Germinal center (tissue), 1 donor: Measurements from ENCODE around the gene STAG1.
A peak's percentile ranks its signal among the peaks of the same experiment; 100 is the strongest.
"Not testable (repeated sequence)": the region's sequence is repeated elsewhere in the genome, so short reads cannot be mapped to it uniquely, and the experiment has no call there.

ENCODE experiments used
- DNase-seq: peaks from one replicate; pipeline ENCODE4 v3.0.0; 2012; ENCODE audit warnings: mixed read lengths, low spot score

The STAG1 gene

DNA sequence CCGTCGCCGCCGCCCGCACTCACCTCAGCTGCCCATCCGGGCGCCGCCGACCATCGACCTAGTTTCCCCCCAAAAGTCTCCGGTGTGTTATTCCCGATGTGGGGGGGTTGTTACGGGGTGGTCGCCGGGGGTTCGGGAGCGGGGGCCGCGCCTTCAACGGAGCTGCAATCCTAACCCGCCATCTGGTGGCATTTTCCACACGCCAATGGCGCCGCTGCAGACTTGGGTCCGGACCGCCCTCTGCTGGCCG, at the start of gene STAG1:
Gene STAG1, minus strand, starts transcription at position 207 of the 250 bp plus-strand sequence. CDS start 121,480 bp downstream, outside the sequence.
- no peak for DNase-seq

DNA sequence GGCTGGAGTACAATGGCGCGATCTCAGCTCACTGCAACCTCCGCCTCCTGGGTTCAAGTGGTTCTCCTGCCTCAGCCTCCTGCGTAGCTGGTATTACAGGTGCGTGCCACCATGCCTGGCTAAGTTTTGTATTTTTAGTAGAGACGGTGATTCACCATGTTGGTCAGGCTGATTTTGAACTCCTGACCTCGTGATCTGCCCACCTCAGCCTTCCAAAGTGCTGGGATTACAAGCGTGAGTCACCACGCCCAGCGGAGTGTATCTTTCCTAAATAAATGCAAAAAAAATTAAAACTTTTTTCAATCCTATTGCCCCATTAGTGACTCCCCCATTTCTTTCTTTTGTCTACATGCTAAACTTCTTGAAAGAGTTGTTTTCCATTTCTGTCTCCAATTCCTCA, 49.0 kb upstream of the STAG1 start:
- DNase-seq, result not testable (repeated sequence)

DNA sequence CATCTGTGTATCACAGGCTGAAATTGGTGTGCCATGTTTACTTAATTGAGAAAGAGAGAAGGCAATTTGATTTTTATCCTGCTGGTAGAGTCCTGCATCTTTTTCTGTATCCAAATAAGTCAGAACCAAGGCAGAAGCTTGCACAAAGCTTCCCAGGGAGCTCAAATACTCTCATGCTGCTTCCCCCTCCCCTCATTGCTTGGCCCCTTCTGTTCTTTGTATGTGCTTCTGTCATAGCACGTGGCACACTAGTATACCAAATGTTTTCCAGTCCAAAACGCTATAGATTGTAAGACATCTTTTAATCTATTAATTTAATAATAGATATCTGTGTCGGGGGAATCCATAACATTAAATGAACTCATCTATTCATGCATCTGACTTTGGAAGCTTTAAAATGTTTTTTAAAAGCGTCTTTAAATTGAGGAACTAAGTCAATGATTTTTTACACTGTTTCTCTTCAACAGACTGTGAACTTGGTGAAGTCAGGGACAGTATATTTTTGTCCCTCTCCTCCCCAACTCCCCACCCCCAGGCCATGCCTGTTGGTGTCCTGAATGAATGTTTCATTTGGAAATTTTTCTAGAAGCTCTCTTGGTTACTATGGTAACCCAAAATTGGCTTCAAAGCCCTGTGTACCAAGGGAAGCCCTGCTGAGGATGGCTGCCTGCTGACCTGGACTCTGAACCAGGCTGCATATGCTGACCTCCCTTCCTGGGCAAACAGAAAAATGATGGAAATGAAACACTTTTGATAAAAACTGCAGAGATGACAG, 40.6 kb upstream of the STAG1 start:
- no peak for DNase-seq

DNA sequence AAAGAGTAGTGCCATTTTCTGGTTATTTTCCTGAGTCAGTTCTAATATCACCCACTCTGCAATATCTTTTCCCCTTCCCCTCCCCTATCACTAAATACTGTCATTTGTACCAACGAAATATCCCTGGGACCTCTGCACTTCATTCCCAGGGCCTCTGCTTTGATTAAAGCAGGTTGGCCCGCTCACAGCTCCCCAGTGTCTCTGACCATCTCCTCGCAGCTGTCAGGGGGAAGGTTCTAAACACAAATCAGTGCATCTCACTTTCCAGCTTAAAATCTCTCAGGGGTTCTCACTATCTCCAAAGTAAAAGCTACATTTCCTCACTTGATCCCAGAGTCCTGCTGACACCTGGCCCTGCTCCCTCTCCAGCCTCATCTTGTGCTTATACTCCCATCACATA, 38.6 kb upstream of the STAG1 start:
- DNase-seq, result no peak

DNA sequence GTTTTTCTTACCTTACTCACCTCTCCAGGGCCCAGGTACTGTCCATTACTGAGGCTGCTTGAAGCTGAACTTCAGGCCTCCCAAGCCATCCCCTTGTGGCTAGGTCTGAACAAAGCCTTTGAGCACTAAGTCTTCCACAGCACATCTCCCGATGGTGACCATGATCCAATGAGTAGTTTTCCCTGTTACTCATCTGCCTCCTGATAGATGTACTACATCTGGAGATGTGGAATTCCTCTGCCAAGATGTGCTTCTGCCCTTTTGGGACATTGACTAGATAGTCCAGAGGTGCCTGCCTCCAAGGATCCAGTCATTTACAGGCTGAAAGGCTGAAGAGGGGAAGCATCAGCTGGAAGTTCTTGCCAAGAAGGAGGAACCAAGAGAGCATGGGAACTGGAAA, 37.8 kb upstream of the STAG1 start:
- no peak for DNase-seq

DNA sequence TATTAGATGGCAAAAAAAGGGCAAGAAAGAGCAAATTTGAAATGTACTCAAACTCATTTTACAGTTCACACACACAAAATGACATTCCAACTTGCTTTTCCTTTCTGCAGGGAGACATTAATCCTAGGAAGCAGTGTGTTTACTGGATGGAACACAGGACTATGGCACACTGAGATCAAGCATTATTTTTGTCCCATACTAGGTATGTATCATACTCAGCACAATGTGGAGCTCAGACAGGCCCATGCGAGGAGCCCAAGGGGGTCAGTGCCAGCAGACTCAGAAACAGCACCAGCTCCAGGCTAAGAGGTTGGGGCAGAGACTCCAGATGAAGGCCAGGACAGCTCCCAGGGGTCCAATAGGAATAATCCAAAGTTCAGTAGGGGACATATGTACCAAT, 36.0 kb upstream of the STAG1 start:
- DNase-seq, result no peak

DNA sequence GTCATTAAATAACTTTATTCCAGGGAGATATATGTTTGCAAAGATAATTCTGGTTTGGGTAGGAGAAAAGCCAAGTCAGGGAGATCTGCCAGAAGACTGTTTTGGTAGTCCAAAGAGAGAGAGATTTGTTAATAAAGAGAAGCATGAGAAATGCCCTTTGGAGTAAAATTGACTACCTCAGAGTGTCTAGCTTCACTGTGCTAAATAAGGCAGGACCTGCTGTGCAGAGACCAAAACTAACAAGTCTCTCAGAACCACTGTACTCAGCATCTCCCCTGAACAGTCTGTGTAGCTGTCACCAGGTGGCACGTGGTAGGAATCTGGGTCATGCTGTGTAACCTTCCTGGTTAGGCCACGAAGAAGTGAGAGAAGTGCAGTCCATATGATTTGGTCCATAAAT, 35.2 kb upstream of the STAG1 start:
- peak; percentile 8 for DNase-seq

DNA sequence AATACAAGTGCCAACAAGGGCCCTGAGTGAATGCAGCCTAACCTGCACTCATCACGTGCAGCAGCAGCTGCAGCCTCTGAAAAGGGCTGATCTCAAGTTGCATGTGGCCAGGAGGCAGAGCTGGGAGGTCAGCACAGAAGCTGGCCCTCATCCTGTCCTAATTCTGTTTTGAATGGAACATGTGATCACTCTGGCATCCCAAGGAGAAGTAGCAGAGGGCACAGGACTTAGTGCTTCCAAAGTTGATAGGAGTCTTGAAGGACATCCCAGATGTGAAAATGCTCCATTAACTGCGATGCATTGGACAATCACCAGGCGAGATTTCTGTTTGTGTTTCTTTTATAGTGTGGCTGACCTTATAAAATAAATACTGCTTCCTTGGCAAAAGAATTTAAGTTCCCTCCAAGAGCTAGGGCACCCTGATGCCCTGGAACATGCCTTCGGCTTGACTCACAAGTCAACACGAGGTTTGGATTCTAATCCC, 31.6 kb upstream of the STAG1 start:
- DNase-seq, result no peak

DNA sequence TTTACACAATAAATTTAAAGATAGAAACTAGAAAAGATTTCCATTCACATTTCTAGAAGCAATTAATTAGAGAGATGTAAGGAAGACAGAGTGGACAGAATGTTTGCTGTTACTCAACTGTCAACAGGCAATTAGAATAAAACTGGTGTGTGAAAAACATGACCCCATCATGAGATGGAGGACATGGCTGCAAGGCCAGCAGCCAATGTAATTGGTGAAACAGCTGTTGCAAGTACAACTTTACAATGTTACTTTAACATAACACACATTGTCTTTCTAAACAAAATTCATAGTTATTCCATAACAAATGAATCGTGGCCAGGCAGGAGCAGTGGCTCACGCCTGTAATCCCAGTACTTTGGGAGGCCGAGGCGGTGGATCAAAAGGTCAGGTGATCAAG, 28.6 kb upstream of the STAG1 start:
- no peak for DNase-seq

DNA sequence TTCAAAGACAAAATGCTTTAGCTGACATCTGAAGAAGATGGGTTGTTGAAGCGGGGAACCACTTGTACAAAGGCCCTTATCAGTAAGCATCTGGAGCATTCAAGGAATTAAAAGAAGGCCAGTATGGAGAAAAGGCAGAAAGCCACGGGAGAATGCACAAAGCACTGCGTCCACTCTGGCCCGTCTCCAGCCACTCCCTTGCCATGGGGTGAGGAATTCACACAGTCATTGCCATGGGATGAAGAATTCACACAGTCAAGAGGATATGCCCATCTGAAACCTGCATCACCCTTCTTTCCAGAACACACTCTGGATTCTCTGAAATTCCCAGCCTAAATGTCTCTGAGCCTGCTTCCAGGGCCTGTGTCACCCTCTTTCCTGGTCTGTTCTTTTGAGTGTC, 26.7 kb upstream of the STAG1 start:
- DNase-seq, result no peak

DNA sequence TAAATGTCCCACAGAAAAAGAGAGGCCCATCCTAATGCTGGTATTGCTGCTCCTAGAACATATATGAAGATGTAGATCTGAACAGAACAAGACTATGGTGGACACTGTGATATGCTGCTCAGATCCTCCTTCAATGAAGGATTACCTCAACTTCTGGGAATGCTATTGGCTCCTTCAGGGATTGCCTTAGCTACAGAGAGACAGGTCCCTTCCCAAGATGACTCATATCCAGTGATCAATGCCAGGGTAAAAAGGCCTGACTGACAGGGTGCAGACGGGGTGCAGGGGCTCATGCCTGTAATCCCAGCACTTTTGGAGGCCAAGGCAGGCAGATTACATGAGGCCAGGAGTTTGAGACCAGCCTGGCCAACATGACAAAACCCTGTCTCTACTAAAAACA, 20.5 kb upstream of the STAG1 start:
- no peak for DNase-seq

DNA sequence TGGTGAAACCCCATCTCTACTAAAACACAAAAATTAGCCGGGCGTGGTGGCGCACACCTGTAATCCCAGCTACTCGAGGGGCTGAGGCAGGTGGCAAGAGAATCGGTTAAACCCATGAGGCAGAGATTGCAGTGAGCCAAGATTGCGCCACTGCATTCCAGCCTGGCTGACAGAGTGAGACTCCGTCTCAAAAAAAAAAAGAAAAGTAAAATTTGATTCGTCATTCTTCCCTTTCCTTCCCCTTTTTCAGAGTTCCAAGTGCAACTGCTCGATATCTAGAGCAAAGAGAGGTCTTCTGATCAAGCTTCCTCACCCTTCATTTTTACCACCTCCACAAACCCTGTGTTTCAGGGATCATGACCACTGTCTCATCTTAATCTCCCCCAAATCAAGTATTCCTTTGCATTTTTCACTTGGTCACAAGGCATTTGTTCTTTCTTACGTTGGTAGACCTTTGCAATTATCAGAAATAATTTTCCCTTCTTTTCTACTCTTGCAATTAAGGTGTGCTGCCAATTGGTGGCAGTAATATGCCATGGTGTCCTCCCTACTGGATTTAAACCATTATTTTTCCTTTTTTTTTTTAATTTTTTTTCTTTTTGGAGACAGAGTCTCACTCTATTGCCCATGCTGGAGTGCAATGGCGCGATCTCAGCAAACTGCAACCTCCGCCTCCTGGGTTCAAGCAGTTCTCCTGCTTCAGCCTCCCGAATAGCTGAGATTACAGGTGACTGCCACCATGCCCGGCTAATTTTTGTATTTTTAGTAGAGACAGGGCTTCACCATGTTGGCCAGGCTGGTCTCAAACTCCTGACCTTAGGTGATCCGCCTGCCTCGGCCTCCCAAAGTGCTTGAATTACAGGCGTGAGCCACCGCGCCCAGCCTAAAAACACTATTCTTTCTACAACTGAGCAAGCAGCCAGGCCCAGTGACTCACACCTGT, 6.3 kb upstream of the STAG1 start:
- not testable (repeated sequence) for DNase-seq

DNA sequence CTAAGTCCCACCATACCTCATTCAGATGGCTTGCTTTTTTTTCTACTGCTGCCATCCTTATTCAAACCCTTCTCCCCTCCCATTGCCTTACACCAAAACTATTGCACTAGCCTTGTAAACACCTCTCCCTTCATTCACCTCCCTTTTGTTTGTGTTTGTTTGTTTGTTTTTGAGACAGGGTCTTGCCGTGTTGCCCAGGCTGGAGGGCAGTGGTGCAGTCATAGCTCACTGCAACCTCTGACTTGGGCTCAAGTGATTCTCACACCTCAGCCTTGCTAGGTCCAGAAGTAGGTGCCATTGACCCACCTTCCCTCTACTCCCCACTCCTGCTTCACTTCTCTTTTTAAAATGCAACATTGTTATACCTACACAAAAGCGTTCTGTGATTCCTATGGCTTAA, 3.0 kb upstream of the STAG1 start:
- no peak for DNase-seq

DNA sequence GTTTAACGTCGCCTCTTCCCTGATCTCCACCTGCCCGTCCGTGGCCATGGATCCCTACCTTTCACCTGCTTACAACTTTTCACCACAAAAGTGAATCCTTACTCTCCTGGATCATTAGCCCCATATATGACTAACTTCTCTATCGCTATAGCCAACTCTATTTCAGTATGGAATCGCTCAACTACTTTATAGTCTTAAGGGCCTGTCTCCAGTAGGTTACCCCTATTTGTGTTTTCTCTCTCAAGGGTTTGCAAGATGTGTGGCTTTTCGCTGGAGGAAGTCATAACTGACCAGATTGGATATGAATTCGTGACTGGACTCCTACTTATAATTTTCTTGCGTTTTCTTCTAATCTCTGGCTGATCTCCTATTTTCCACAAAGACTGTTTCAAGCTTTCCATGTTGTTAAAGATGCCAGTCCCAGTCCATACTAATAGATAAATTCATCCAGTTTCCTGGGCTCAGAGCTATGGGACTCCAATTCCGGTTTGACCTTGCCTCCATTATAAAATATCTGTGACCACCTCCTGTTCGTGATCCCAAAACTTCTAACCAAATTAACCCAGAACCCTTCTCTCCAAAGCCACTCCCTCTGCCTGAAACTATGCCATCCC, 1.3 kb upstream of the STAG1 start:
- no peak for DNase-seq

DNA sequence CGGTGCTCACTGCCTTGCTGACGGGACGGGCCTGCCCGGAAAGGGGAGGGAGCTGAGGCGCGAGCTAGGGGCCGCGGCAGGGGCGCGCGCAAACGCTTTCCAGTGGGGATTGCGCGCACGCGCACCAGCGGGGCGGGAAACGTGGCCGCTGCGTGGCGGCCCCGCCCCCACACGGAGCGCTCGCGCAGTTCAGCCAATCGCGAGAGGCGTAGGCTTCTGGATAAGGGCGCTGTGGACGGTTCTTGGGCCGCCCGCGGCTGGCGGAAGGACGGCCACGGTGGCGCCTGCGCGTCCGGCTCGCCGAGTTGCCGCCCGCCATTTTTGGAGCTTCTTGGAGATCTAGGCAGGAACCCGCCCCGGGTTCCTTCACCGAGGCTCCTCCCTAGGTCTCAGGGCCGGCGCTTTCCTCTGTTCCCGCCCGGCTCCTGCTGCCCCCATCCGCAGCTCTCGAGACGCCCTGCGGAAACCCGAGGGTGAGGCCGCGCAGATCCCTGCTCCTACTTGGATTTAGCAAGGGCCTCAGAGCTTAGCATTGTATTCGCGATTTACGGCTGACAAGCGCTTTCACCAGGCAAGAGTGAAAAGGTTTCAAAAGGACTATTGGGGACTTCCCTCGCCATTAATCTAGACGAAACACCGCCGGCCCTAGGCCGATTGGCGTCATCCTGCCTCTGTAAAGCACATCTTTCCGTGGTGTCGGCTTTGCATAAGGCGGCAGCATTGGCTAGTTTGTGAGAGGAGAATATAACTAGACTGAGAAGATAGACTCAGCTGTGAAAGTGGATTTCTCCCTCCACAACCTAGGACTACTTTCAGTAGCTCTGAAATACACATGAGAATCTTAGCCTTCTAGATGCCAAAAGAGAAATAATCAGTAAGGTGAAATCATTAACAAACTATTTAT, 496 bp upstream of the STAG1 start:
- peak; percentile 95 for DNase-seq

DNA sequence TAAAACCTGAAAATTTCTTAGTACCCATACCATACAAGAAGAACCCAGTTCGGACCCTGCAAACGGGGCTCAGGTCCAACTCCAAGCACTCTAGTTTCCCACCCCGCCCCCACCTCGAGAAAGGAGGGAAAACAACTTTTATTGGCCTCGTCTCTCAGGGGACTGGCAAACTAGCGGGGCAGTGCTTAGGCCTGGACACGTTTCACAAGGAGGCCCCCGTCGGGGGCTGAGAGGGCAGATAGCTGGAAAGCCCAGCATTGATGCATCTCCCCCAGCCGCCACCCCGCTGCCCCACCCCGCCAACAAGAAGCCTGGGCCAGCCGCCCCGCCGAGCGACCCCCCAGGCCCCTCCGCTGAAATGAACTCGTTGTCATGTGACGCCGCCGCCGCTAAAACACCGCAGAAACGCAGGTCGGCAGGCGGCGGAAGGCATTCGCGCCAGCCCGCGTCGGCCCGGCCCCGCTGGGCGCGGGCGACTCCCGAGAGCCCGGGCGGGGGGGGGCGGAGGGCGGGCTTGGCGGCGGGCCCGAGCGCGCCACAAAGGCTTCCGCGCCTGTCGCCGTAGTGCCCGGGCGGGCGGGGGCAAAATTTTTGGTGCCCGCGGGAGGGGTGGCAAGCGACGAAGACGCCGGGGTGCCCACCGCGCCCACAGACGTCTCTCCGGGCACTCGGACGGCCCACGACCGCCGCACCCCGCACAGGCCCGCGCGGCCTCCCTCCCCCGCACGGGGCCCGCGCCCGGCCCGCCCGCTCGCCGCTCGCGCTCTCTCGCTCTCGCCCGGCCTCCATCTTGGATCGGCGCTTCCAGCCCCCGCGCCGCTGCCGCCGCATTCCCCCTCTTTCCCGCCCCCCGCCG, 634 bp downstream of the STAG1 start:
- peak; percentile 66 for DNase-seq

DNA sequence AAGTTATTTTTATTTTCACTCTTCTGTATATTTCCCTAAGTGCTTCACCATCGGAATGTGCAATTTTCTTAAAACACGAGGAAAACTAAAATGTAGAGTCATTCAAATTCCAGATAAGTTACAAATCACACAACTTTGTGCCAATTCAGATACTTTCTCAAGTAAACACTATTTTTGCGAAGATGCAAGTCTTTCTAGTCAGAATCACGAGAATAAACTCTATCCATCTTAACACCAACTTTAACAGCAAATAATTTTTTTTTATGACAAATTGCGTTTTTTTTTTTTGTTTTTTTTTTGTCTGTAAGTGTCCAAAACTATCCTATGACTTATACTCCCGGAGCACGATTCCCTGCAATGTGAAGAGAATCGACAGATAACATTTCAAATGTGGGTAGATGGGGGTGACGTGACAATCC, 1.3 kb downstream of the STAG1 start:
- DNase-seq, result no peak

DNA sequence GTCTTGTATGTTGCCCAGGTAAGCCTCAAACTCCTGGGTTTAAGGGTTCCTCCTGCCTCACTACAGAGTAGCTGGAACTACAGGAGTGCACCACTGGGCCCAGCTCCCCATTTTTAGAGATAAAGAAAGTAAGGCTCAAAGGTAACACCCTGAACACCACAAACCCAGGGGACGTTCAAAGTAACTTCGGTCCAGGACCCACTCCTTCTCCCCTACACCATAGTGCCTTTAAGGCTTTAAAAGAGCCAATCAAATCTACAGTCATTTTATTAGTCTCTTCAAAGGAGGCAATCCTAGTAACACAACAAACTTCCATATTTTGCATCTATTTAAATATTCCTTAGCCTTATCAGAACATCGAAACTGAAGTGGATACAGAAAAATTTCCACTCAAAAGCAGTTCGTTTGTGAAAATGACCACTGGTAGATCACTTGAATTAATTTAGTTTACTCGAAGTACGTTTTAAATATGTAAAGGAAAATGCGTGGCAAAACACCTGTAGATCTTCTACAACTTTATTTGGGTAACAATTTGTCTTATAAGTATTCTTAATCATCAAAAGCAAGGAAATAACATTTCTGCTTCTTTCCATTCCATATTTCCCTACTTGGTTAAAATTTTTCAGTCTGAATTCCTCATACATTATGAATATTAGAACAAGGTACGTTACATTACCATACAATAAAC, 1.8 kb downstream of the STAG1 start:
- peak; percentile 7 for DNase-seq

DNA sequence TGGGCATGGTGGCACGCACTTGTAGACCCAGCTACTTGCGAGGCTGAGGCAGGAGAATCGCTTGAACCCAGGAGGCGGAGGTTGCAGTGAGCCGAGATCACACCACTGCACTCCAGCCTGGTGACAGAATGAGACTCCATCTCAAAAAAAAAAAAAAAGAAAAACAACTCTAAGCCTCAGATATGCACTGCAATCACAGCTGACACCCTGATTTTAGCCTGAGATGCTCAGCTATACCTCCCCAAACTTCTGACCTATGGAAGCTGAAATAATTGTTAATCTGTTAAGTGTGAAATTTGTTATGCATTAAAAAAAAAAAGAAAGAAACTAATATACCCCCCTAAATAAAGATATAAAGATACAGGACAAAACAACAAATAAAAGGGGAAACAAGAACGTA, 2.6 kb downstream of the STAG1 start:
- not testable (repeated sequence) for DNase-seq

DNA sequence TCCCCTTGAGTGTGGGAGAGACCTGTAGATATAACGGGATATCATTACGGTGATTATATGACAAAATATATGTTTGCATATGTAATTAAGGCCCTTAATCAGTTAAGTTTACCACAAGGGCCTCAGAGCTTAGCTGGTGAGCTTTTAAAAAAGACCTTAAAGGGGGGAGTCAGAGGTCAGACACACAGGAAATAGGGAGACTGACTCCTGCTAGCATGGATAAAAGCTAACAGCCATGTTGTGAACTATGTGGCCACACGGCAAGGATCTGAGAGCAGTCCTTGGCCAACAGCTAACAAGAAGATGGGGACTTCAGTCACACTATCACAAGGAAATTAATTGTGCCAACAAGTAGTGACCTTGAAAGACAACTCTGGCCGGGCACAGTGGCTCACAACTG, 3.1 kb downstream of the STAG1 start:
- DNase-seq, result no peak
